MV-4-11 (cell line): ENCODE measurements around the gene TUBGCP6.
A peak's percentile ranks its signal among the peaks of the same experiment; 100 is the strongest.

ENCODE experiments used
- DNase-seq: peaks from one replicate; lab custom pipeline; 2025; lab: John Stamatoyannopoulos, UW

TUBGCP6 gene

DNA sequence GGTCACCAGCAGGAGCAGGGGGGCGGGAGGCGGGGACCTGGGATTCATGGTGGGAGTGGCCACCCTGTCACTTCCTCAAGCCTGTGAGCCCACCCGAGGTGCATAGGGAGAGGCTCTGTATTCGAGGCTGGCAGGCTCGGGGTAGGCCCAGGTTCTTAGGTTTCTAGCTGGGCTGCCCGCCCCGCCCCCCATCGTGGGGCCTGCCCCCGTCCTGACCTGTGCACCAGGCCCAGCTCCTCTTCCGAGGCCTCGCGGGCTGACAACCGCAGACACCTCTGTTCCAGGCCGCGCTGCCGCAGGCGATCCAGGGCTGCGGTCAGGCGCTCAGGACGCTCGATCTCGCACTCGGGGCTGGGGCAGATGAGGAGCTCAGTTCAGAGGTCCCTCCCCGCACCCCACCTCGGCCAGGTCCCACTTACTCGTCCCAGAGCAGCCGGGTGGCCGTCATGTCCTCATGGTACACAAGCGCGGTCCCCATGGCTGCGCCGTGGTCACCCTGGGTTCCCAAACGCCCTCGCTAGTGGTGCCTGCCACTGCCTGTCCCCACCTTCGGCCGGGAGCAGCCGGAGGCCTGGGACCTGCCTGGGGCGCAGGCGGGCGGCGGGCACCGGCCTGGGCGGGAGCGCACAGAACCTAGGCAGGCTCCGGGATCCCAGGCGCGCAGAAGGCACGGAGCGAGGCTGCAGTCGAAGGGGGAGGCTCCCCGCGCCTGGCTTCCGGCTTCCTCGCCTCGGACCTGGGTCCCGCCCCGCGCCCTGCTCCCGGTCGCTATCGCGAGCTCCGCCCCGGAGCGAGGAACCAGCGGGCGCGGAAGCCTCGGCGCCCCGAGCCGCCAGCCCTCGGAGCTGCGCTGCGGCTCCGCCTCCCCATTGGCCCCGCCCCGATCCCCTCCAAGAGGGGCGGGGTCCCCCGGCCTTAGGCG, 6.0 kb upstream of the TUBGCP6 start, which contains the start of gene HDAC10:
TSS of gene HDAC10 (minus strand) at position 711 of the 922 bp plus-strand sequence. CDS start at position 478, 233 bp downstream.
- peak; percentile 78 for DNase-seq

DNA sequence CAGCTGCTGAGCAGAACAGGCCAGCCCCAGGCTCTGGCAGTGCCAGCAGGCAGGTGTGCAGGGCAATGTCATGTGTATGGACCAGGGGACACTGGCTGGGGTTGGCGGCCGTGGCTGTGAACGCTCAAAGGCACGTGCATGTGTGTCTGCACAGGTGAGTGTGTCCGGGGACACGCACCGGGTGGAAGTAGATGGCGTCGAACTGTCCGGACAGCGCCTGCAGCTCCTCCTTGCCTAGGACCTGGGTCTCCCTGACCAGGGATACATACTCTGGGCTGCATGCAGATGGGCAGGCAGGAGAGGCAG, 5.4 kb upstream of the TUBGCP6 start:
- no peak for DNase-seq

DNA sequence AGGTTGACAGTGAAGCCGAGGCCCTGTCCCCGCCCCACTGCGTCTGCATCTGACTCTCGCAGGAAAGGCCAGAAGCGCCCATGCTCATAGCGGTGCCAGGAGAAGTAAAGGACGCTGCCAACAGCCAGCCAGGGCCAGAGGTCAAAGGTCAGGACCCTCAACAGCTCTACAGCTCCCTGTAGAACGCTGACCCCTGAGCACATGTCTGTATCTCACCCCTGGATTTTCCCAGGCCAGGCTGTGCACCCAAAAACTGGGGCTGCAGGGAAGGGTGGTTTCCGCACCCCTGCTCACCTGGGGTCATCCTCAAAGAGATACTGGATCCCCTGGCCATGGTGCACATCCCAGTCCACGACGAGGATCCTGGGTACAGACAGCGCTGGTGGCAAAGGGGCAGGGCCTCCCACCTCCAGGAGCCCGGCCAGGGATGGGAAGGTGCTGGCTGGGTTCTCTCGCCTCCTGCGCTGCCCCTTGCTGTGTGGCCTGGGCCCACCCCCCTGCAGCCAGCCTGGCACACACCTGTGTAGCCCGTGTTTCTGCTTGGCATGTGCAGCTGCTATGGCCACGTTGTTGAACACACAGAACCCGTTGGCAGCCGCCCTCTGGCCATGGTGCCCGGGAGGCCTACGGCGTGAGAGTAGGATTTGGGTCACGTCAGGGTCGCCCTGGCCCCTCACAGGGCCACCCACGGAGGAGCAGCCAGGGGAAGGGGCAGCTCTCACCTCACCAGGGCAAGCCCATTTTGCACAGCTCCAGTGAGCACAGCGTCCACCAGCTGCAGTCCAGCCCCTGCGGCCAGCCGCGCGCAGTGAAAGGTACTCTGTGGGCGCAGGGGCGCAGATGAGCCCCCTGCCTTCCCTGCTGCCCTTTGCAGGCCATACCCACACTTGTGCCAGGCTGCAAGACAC, 4.8 kb upstream of the TUBGCP6 start:
- no peak for DNase-seq

DNA sequence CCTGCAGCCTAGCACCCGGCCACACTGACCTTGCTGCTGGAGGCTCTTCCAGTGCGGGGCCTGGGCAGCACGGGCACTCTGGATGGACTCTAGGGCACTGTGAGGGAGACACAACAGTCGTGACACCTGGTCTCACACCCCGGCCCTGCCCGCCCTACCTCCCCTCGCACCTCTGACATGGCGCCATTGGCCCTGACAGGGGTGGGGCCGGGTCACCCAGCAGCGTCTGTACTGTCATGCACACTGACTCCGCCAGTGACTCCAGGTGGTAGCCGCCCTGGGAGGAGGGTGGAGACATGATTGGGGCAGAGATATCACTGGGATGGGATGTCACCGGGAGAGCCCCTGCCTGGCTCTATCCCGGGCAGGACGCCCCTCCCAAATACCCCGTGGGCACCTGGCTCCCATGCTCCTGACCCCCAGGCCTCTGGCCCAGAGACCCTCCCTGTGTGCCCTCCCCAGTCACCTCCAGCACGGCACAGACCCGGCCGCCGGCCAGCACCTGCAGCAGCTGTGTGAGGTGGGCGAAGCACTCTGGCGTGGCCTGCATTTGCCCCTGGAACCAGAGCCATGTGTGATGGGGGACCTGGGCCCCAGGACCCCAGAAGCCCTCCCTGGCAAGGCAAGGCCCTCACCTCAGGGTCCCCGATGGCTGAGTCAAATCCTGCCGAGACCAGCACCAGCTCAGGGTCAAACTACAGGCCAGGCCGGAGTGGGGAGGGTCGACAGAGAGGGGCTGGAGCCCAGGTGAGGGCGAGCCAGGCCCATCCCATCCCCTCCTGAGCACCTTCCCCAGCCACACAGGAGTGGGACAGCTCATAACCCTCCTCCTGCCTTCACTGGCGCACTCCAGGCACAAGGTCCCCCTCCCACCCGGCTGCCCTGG, 3.6 kb upstream of the TUBGCP6 start:
- no peak for DNase-seq

DNA sequence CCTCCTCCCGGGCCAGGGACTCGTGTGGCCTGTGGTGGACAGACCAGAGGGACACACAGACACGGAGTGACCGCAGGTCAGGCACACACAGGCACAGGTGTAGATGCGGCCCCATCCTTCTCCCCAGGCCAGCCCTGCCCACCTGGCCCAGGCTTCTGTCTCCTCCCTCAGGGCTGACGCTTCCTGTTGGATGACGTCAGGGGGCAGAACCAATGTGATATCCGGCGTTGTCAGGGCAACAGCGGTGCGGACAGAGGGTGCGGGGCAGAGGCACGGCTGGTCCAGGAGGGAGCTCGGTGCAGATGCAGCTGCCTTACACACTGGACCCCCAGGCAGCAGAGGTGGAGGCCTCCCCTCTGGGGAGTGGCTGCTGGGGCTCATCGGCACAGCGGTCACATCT, 2.9 kb upstream of the TUBGCP6 start:
- peak; percentile 61 for DNase-seq

DNA sequence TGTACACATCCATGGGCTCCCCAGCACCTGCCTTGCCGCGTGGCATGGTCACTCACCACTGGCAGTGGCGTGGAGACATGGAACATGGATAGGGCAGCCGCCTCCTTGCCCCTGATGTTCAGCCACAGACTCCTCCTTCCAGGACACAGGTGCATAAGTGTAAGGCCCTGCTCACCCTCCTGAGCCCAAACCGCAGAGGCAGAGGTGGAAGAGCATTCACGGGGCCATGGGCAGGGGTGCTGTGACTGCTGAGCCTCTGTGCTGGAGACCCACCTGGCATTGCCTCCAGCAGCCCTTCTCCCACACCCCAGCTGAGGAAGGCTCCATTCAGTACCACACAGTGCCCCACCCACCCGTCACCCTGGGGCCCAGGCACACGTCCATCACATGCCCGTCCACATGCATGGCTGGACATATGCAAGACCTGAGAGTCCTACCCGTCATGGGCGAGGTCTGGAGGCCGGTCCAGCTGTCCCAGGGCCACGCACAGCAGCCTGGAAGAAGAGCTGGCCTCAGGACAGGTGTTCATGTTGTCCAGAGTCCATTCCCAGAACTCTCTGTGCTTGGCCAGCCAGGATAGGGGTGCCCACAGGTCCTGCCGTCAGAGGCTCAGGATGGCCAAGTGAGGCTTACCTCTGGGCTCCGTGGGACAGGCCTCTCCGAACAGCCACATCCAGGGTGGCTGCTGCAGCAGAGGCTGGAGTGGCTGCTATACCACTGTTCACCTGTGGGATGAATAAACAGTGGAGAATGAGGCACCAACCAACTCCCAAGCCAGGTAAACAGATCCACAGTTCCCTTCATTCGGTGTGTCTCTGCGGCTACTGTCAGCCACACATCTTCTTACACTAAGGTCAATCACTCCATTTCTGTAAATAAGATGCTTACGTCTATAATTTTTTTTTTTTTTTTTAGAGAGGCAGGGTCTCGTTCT, 1.7 kb upstream of the TUBGCP6 start:
- DNase-seq, result no peak

DNA sequence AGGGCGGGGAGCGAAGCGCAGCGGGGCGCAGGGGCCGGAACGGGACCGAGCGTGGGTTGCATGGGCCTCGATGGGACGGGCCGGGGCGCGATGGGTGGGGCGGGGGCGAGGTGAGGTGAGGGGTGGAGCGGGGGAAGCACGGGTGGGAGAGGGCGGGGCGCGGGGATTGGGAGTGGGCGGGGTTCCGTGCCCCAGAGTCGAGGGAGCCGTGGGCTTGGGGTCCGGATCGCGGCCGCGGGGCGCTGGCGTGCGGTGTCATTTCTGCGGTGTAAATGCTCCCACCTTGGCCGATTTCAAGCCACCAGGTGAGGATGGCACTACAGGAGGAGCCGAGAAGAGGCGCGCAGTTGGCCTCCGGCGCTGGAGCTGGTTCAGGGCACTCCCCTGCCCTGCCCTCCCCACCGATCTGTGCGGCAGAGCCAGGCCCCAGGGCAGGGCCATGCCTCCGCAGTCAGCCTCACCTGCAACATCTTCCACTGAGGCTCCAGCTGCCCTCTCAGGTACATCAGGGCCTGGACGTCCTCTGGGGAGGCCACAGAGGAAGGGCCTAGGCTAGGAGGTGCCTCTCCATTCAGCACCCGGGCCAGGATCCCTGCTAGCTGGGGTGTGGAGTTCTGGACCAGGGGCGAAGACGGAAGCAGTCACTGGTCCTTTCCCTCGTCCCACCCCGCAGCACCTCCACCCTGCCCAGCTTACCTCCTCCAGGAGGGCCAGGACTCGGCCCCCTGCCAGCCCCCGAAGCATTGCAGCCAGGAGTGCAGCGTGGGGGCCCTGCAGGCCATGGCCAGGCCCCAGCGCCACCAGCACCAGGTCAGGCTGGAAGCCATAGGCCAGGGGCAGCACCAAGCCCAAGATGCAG, 620 bp upstream of the TUBGCP6 start:
- no peak for DNase-seq

DNA sequence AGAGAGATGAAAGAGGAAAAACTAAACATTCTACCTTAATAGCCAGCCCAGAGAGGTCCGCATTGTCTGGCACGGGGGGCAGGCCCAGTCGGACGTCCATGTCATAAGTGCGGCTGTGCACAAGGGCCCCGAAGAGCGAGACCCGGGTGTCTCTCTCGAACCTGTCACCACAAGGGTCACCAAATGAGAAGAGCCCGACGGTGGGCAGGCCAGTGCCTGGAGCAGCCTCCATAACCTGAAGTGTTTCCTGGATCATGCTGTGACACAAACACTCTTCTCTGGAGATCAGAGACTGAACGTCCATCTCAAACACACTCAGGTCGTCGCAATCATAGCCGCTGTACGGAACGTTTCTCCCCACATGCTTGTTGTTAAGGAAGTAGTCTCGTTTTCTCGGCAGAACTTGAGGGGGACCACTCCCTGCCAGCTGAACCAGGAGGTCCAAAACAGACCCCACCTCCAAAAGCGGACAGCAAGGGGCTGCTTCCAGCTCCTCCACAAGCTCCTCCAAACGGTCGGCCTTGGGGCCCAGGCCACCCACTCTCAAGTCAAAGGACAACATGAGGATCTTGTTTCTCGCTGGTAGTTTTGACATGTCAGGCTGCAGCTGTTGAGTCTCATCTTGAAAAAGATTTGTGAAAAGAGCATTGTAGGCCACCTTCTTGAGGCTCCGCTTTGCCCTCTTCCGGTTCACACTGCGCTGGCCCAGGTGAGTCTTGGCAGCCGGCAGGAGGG, 971 bp downstream of the TUBGCP6 start:
- no peak for DNase-seq

DNA sequence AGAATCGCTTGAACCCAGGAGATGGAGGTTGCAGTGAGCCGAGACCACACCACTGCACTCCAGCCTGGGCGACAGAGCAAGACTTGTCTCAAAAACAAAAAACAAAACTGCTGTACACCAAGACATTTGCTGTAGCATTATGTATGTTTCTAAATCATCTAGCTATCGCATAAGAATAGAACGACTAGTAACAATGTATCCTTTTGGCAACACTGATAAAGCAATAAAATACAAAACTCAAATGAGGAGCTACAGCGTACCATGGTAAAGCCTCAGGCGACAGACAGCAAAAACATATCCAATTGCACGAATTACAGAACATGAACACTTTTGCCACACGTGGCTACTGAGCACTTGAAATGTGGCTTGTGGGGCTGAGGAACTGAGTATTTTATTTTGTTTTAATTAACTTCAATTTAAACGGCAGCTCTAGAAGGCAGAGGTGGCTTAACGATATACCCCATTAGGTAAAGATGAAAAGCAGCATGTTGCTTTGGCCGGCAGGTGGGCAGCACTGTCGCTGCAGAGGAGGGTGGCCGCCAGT, 2.3 kb downstream of the TUBGCP6 start:
- no peak for DNase-seq

DNA sequence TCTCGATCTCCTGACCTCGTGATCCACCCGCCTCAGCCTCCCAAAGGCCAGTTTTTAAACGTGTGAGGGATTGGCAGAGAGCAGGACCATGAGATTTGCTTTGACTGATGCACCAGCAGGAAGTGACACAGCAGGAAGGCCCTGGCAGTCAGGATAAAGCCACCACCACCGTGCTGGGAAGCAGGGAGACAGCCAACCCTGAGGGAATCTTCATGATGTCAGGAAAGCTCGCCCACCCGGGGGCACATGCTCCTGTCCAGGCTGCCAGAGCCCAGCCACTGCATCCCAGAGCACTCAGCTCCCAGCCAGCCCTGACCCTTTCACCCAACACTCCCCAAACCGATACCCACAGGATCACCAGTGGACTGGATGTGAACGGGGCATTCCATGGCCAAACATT, 6.1 kb downstream of the TUBGCP6 start:
- no peak for DNase-seq

DNA sequence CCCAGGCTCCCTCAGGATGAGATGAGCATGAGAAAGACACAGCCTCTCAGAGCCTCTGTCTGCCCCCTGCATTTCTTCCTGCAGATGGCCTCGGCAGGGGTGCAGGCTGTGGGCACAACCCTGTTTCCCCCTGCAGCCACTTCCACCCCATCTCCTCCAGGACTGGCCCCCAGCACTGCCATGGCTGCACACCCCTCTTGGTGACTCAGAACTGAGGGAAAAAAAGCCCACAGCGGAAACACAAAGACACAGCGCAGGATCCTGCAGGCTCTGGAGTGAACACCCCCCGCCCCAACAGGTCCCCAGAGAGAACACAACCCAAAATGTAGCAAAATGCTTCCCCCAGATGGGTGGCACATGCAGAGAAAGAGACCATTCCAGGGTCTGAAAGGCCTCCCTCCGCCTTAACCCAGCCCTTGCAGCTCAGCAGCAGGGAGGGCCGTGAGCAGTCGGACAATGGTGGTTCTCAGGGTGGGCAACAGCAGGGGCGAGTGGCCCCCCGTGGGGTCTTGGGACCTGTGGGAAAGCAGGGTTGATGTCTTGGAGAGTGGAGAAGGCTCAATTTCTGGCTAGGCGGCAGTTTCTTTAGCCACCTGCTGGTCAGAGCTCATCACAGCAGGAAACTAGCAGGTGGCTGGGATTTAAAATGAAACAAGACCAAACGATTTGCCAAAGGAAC, 8.0 kb downstream of the TUBGCP6 start:
- peak; percentile 30 for DNase-seq

DNA sequence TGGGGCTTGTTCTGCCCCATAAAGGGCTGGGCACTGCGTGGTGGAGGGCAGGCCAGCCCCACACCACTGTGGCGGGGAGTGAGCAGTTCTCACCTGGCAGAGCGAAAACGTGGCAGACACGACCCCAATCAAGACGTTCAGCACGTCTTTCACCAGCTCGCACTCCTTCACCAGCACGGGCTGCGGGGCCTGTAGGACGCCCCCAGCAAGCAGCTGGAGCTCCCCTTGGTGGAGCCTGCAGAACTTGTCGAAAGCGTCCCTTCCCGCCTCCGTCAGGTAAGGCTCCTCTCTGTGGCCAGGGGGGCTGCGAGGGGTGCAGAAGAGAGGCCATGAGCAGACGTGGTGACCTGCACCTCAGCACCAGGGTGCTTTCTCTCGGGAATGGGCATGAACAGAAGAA, 11.6 kb downstream of the TUBGCP6 start:
- DNase-seq, result no peak

DNA sequence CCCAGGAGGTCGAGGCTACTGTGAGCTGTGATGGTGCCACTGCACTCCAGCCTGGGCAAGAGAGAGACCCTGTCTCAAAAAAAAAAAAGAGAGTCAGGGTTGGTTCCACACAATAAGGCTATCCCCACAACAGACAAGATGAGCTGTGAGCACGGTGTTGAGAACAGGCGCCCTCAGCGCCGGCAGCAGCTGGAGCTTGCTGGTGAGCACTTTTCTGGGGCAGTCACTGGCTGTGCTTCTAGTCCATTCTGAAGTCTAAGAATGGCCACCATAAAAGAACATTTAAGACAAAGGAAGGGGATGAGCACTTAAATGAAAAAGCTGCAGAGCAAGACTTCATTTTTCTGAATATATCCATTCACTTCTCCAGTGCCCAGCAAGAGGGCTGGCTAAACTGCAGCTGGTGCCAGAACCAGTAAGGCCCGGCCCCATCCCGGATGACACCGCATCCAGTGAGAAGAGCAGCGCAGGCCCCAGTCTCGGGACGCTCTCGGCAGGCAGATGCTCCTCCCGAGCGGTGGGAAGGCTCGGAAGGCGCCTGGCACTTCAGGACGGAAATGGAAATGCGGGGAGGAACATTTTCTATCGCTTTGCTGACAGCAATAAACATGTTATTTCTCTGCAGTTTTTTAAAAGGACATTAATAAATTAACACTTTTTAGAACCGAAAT, 12.2 kb downstream of the TUBGCP6 start:
- DNase-seq, result no peak

DNA sequence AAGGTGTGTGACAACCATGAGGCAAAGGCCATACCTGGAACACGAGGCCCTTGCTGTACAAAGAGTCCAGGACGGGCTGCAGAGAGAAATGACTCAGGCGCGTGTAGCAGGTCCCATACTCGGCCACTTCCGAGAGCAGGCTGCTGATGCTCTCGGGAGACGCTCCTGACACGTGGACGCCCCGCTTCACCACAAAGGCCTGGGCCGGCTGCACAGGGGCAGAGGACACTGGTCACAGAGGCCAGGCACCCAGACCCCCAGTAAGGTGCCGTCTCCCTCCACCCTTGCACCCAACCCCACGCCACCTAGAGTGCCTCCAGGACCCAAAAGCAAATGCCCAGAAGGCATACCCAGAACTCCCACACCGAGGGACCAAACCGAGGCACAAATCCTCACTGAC, 15.5 kb downstream of the TUBGCP6 start:
- no peak for DNase-seq

DNA sequence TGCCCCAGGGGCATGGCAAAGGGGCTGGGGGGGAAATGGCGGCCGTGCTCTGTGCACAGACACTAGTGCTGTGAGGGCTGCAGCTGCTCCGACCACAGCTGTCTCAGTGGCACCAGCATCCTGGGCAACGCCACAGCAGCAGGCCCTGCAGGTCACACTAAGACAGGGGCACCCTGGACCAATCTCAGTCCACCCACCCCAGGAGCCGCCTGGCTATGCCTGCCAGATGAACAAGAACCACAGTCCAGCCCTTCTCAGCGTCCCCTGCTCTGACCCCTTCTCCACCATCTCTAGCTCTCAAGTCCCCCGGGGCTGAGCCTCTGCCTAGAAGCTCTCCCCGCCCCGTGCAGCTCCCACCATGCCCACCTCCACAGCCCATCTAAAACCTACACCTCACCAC, 16.5 kb downstream of the TUBGCP6 start:
- no peak for DNase-seq

DNA sequence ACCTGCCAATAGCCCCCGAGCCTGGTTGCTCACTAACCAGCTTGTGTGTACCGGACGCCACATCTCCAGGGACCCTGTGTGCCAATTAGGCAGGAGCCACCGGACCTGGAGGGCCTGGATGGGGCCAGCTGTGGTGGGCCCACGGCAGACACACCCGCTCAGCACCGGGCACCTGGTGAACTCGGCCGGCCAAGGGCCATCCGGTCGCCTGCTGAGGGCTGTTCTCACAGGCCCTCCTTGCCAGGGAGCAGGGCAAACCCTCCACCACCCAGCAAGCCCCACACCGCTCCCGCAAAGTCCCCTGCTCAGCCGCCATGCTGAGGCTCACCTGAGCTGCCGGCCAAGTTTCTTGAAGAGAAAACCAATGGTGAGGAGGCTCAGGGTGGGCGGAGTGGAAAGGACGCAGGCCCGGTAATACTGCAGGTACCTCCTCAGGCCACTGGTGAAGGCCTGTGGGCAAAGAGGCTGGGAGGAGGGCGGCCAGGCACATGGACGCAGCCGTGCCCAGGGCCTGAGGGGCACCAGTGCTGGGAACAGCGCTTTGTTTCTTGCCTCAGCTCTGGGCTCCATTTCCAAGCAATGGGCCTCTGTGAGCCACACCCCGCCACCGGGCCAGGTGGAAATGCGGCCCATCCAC, 17.1 kb downstream of the TUBGCP6 start:
- no peak for DNase-seq

DNA sequence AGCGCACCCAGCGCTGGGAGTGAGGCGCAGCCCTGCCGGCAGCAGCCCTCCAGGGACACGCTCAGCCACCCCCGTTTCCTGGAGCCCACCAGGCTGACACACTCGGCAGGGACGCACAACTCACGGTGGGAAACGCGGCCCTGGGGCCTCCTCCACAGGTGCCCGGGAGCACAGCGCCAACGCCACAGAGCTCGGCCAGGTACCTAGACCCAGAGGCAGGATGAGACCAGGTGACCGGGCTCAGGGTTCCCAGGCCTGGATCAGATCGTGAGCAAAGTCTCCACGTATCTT, 18.0 kb downstream of the TUBGCP6 start:
- no peak for DNase-seq
